Renal cortex interstitium (tissue), 11 donors: ENCODE measurements around the gene BMPR2. TPM values are rescaled to one million over a fixed set of nuclear protein-coding genes. Genes with fewer than 3 reads are reported as not detected.
"Not testable (repeated sequence)": the region's sequence is repeated elsewhere in the genome, so short reads cannot be mapped to it uniquely, and the experiment has no call there.

ENCODE experiments used
- DNase-seq, 11 donors: peaks; one replicate each; pipeline ENCODE4 v3.0.0-alpha.2; 2013; ENCODE audit warnings: low read depth in 9 of 11, low spot score in 4 of 11; ENCODE audit errors: extremely low read depth in 1 of 11
- polyA plus RNA-seq, 3 donors: library from polyadenylated mRNA; unstranded; fragments of 120-200 nt; gene quantifications; one replicate each; pipeline ENCODE4 v1.2.1, GENCODE V29; 2013; ENCODE audit not compliant: insufficient read length in 3 of 3

BMPR2 gene
- polyA plus RNA-seq, 3 donors = 49.9 to 69.4 (median 64.5) TPM

GRCh38 chr2:202555356-202555755, 179.2 kb downstream of the BMPR2 start:
- DNase-seq = no peak

- no peak for DNase-seq
These were observed 184.1 kb downstream of the BMPR2 start for GRCh38 chr2:202560200-202560599.

GRCh38 chr2:202564226-202564625, 188.1 kb downstream of the BMPR2 start:
- DNase-seq = no peak

GRCh38 chr2:202566286-202566685, 190.2 kb downstream of the BMPR2 start:
- DNase-seq = no peak

- DNase-seq = no peak
These were observed 198.4 kb downstream of the BMPR2 start for GRCh38 chr2:202574541-202574940.

- DNase-seq = not testable (repeated sequence)
These were observed 199.1 kb downstream of the BMPR2 start for GRCh38 chr2:202575194-202575593.

- DNase-seq = no peak
These were observed 201.4 kb downstream of the BMPR2 start for GRCh38 chr2:202577250-202578183.

- not testable (repeated sequence) for DNase-seq
These were observed 206.7 kb downstream of the BMPR2 start for GRCh38 chr2:202582846-202583245.

- no peak for DNase-seq
These were observed 207.6 kb downstream of the BMPR2 start for GRCh38 chr2:202583709-202584219.

- peak; percentile 33 to 66 (median 59) for DNase-seq
These were observed 212.8 kb downstream of the BMPR2 start for GRCh38 chr2:202588647-202589581.

- no peak for DNase-seq
These were observed 213.4 kb downstream of the BMPR2 start for GRCh38 chr2:202589582-202589949.

- no peak for DNase-seq
These were observed 216.4 kb downstream of the BMPR2 start for GRCh38 chr2:202592566-202592965.

GRCh38 chr2:202599105-202599504, 223.0 kb downstream of the BMPR2 start:
- no peak for DNase-seq

GRCh38 chr2:202599911-202600310, 223.8 kb downstream of the BMPR2 start:
- DNase-seq = no peak

- no peak for DNase-seq
These were observed 228.6 kb downstream of the BMPR2 start for GRCh38 chr2:202604699-202605098.

- DNase-seq = no peak
These were observed 229.0 kb downstream of the BMPR2 start for GRCh38 chr2:202605174-202605573.

GRCh38 chr2:202608142-202608852, 232.2 kb downstream of the BMPR2 start:
- no peak for DNase-seq

GRCh38 chr2:202609381-202610145, 233.4 kb downstream of the BMPR2 start:
- DNase-seq = no peak
